Smooth muscle cell (in vitro differentiated cells): ENCODE data around the gene SLC5A11. TPM values are rescaled to one million over a fixed set of nuclear protein-coding genes. Genes with fewer than 3 reads are reported as not detected.

ENCODE experiments used
- DNase-seq: peaks from one replicate; lab custom pipeline; 2025; ENCODE audit not compliant: unreplicated experiment; lab: John Stamatoyannopoulos, UW
- H2AFZ ChIP-seq: fragments of 200-600 bp; sonication (generic); 2 replicates; pipeline ENCODE4 v1.6.0; 2016; ENCODE audit warnings: antibody characterized with exemption, low read depth, mild to moderate bottlenecking
- H3F3A ChIP-seq: fragments of 200-600 bp; sonication (generic); 2 replicates; pipeline ENCODE4 v1.6.0; 2017; ENCODE audit warnings: antibody characterized with exemption, low read depth
- H3K27ac ChIP-seq: fragments of 200-600 bp; sonication (generic); 2 replicates; pipeline ENCODE4 v1.5.1; 2016; ENCODE audit warnings: low read depth, mild to moderate bottlenecking
- H3K27me3 ChIP-seq: fragments of 200-600 bp; sonication (generic); 2 replicates; pipeline ENCODE4 v1.6.1; 2016; ENCODE audit warnings: low read depth, mild to moderate bottlenecking
- H3K36me3 ChIP-seq: fragments of 200-600 bp; sonication (generic); 2 replicates; pipeline ENCODE4 v1.5.1; 2016; ENCODE audit warnings: low read depth
- H3K4me1 ChIP-seq: fragments of 200-600 bp; sonication (generic); 2 replicates; pipeline ENCODE4 v1.5.1; 2016; ENCODE audit warnings: low read depth
- H3K4me2 ChIP-seq: fragments of 200-600 bp; sonication (generic); 2 replicates; pipeline ENCODE4 v1.6.0; 2016; ENCODE audit warnings: mild to moderate bottlenecking
- H3K4me3 ChIP-seq: fragments of 200-600 bp; sonication (generic); 2 replicates; pipeline ENCODE4 v1.5.1; 2016; ENCODE audit warnings: mild to moderate bottlenecking
- H3K79me2 ChIP-seq: fragments of 200-600 bp; sonication (generic); 2 replicates; pipeline ENCODE4 v1.6.0; 2016; ENCODE audit warnings: low read depth, mild to moderate bottlenecking
- H3K9ac ChIP-seq: fragments of 200-600 bp; sonication (generic); 2 replicates; pipeline ENCODE4 v1.6.0; 2016; ENCODE audit warnings: low read depth
- H3K9me3 ChIP-seq: fragments of 200-600 bp; sonication (generic); replicated peaks from 2 replicates; pipeline ENCODE4 v1.5.1; 2016; ENCODE audit warnings: low read depth
- H4K20me1 ChIP-seq: fragments of 200-600 bp; sonication (generic); 2 replicates; pipeline ENCODE4 v1.6.0; 2016; ENCODE audit warnings: low read depth
- CTCF ChIP-seq: fragments of 200-600 bp; sonication (generic); IDR thresholded peaks from 2 replicates; pipeline ENCODE4 v1.5.1; 2017; ENCODE audit warnings: borderline replicate concordance, mild to moderate bottlenecking, antibody characterized with exemption; ENCODE audit not compliant: insufficient read depth, poor library complexity, severe bottlenecking
- WGBS: methylation state at CpG from one replicate; pipeline ENCODE4 v1.1.7; 2016; ENCODE audit warnings: low lambda C conversion rate; 5-methylcytosine and 5-hydroxymethylcytosine counted together
- polyA plus RNA-seq: library from polyadenylated mRNA; unstranded; fragments of >200 nt; fragmentation: Nextera tagmentation; extraction: Ambion mirVana; gene quantifications from 2 replicates; pipeline ENCODE4 v1.2.1, GENCODE V29; 2016
- total RNA-seq: library from RNA; depleted of rRNA; stranded (reverse); fragments of >200 nt; gene quantifications from 2 replicates; pipeline ENCODE4 v1.2.3, GENCODE V29; 2014

Gene SLC5A11
- total and polyA plus RNA-seq, 2 experiments from 2014 or later: not detected

- H3K4me1 ChIP-seq: no peaks in the 10 kb centered on the region
- H3K27ac ChIP-seq: no peak overlapping the region
- H4K20me1 ChIP-seq: no peaks in the 10 kb centered on the region
- no peak overlapping the region for H3K4me2 ChIP-seq
- H3K36me3 ChIP-seq: no peaks in the 10 kb centered on the region
- H3F3A ChIP-seq: no peaks in the 10 kb centered on the region
- no peak for DNase-seq
- H3K9ac ChIP-seq: no peak overlapping the region
- no peaks in the 10 kb centered on the region for H3K79me2 ChIP-seq
- no peaks in the 10 kb centered on the region for H3K9me3 ChIP-seq
- 75% methylated on average over 5 of the region's 5 CpGs for WGBS
- H3K27me3 ChIP-seq: no peaks in the 10 kb centered on the region
- no peak for TF ChIP-seq CTCF
- H2AFZ ChIP-seq: no peak overlapping the region
- H3K4me3 ChIP-seq: no peak overlapping the region
Measured at GRCh38 chr16:24909856-24910255, 64.1 kb downstream of the SLC5A11 start.

DNA sequence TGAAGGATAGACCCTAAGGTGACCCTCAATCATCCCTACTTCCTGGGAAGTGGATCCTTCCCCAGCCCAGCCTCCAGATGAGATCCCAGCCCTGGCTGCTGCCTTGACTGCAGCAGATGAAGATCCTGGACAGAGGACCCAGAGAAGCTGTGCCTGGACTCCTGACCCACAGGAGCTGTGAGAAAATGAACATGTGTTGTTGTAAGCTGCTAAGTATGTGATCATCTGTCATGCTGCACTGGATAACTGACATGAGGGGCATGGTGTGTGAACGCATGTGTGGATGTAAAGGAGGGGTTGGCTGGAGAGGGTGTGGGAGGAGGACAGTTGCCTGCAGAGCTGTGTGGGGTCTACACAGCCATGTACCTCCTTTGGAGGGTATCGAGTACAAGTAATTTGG, 69.3 kb downstream of the SLC5A11 start:
- no peak overlapping the region for H3K4me3 ChIP-seq
- WGBS: 100% methylated on average over 2 of the region's 2 CpGs
- H3K4me2 ChIP-seq: no peak overlapping the region

GRCh38 chr16:24915576-24915975, 69.8 kb downstream of the SLC5A11 start:
- TF ChIP-seq CTCF: no peak
- Histone ChIP-seq H3K27ac (no peak overlapping the region), H3K79me2 (no peaks in the 10 kb centered on the region)

More for the DNA sequence above, 69.3 kb downstream of the SLC5A11 start:
- no peaks in the 10 kb centered on the region for H3K79me2 ChIP-seq
- H3K4me1 ChIP-seq: no peaks in the 10 kb centered on the region
- H3K9ac ChIP-seq: no peak overlapping the region
- H3K27ac ChIP-seq: no peak overlapping the region
- TF ChIP-seq CTCF: no peak
- H4K20me1 ChIP-seq: no peaks in the 10 kb centered on the region
- H3K27me3 ChIP-seq: no peaks in the 10 kb centered on the region
- DNase-seq: no peak
- no peaks in the 10 kb centered on the region for H3F3A ChIP-seq
- no peak overlapping the region for H2AFZ ChIP-seq
- no peaks in the 10 kb centered on the region for H3K36me3 ChIP-seq
- H3K9me3 ChIP-seq: no peaks in the 10 kb centered on the region

GRCh38 chr16:24917236-24917635, 71.5 kb downstream of the SLC5A11 start:
- Histone ChIP-seq H3K4me2 (no peak overlapping the region), H3K9ac (no peak overlapping the region), H3K27me3 (no peaks in the 10 kb centered on the region), H3K79me2 (no peaks in the 10 kb centered on the region), H3K36me3 (no peaks in the 10 kb centered on the region), H3K9me3 (no peaks in the 10 kb centered on the region), H2AFZ (no peak overlapping the region), H3K27ac (no peak overlapping the region), H4K20me1 (no peaks in the 10 kb centered on the region), H3K4me1 (no peaks in the 10 kb centered on the region), H3K4me3 (no peak overlapping the region), H3F3A (no peaks in the 10 kb centered on the region)
- DNase-seq: no peak
- 97% methylated on average over 6 of the region's 6 CpGs for whole genome bisulfite sequencing
- no peak for TF ChIP-seq CTCF

More at GRCh38 chr16:24915576-24915975, 69.8 kb downstream of the SLC5A11 start:
- Histone ChIP-seq H3K9me3 (no peaks in the 10 kb centered on the region), H3K27me3 (no peaks in the 10 kb centered on the region), H4K20me1 (no peaks in the 10 kb centered on the region), H3K36me3 (no peaks in the 10 kb centered on the region), H3K4me1 (no peaks in the 10 kb centered on the region), H3K4me3 (no peak overlapping the region), H2AFZ (no peak overlapping the region), H3K9ac (no peak overlapping the region), H3F3A (no peaks in the 10 kb centered on the region), H3K4me2 (no peak overlapping the region)
- WGBS: 94% methylated on average over 8 of the region's 8 CpGs
- no peak for DNase-seq
